GM12891 (cell line): ENCODE measurements around the gene APOL3.

Experiments used
- POLR2A ChIP-seq: IDR thresholded peaks from 2 replicates; pipeline ENCODE4 v1.6.1; 2011; ENCODE audit warnings: low read depth, low read length, control low read depth
- POLR2AphosphoS5 ChIP-seq: IDR thresholded peaks from 2 replicates; pipeline ENCODE4 v1.6.1; 2011; ENCODE audit warnings: low read depth, low read length, control low read depth
- POU2F2 ChIP-seq: IDR thresholded peaks from 2 replicates; pipeline ENCODE4 v1.6.1; 2011; ENCODE audit warnings: low read depth, mild to moderate bottlenecking, control low read depth, low read length, moderate library complexity
- SPI1 ChIP-seq: IDR thresholded peaks from 2 replicates; pipeline ENCODE4 v1.6.1; 2011; ENCODE audit warnings: low read depth, low read length, control low read depth
- TAF1 ChIP-seq: IDR thresholded peaks from 2 replicates; pipeline ENCODE4 v1.6.1; 2011; ENCODE audit warnings: low read depth, low read length, control low read depth

- TF ChIP-seq POLR2AphosphoS5 (no peak), POLR2A (no peak), TAF1 (no peak), POU2F2 (no peak), SPI1 (no peak)
Measured at GRCh38 chr22:36166086-36166485, 5.5 kb upstream of the APOL3 start.
